Activated CD4-positive, alpha-beta T cell treated with anti-CD3 and anti-CD28 coated beads, Interleukin-2, amount 50 U/mL, for 1 hour (primary cell): ENCODE data around the gene QPCT.
"Not testable (repeated sequence)": the region's sequence is repeated elsewhere in the genome, so short reads cannot be mapped to it uniquely, and the experiment has no call there.

ENCODE experiments used
- DNase-seq: peaks from one replicate; pipeline ENCODE4 v3.0.0-alpha.2; 2020

The QPCT gene

GRCh38 chr2:37361994-37362698, 17.7 kb downstream of the QPCT start:
- no peak for DNase-seq

- DNase-seq, result no peak
Measured at GRCh38 chr2:37364351-37364750, 19.9 kb downstream of the QPCT start.

- DNase-seq, result no peak
Measured at GRCh38 chr2:37365669-37366068, 21.2 kb downstream of the QPCT start.

- no peak for DNase-seq
Measured at GRCh38 chr2:37366773-37367172, 22.3 kb downstream of the QPCT start.

- no peak for DNase-seq
Measured at GRCh38 chr2:37367310-37367709, 22.9 kb downstream of the QPCT start.

GRCh38 chr2:37367984-37368383, 23.6 kb downstream of the QPCT start:
- DNase-seq, result no peak

GRCh38 chr2:37370666-37371065, 26.2 kb downstream of the QPCT start:
- no peak for DNase-seq

- no peak for DNase-seq
Measured at GRCh38 chr2:37372000-37372399, 27.6 kb downstream of the QPCT start.

- no peak for DNase-seq
Measured at GRCh38 chr2:37375741-37376288, 31.4 kb downstream of the QPCT start.

- no peak for DNase-seq
Measured at GRCh38 chr2:37376421-37377186, 32.2 kb downstream of the QPCT start.

- DNase-seq, result no peak
Measured at GRCh38 chr2:37377187-37377532, 32.7 kb downstream of the QPCT start.

- no peak for DNase-seq
Measured at GRCh38 chr2:37378411-37378810, 34.0 kb downstream of the QPCT start.

GRCh38 chr2:37379881-37380296, 35.5 kb downstream of the QPCT start:
- DNase-seq, result no peak

- not testable (repeated sequence) for DNase-seq
Measured at GRCh38 chr2:37380787-37381186, 36.4 kb downstream of the QPCT start.

GRCh38 chr2:37384261-37384660, 39.8 kb downstream of the QPCT start:
- DNase-seq, result not testable (repeated sequence)

- no peak for DNase-seq
Measured at GRCh38 chr2:37387148-37387835, 42.9 kb downstream of the QPCT start.

GRCh38 chr2:37388074-37388473, 43.6 kb downstream of the QPCT start:
- no peak for DNase-seq

- DNase-seq, result no peak
Measured at GRCh38 chr2:37389395-37389794, 45.0 kb downstream of the QPCT start.

- peak; percentile 27 for DNase-seq
Measured at GRCh38 chr2:37389989-37390765, 45.7 kb downstream of the QPCT start.

GRCh38 chr2:37390777-37391176, 46.3 kb downstream of the QPCT start:
- DNase-seq, result no peak

- no peak for DNase-seq
Measured at GRCh38 chr2:37391711-37392110, 47.3 kb downstream of the QPCT start.

GRCh38 chr2:37392428-37392827, 48.0 kb downstream of the QPCT start:
- no peak for DNase-seq

- DNase-seq, result no peak
Measured at GRCh38 chr2:37394263-37394662, 49.8 kb downstream of the QPCT start.
